Measurements from ENCODE around the gene TMEM164. TPM values are rescaled to one million over a fixed set of nuclear protein-coding genes. Genes with fewer than 3 reads are reported as not detected.

TMEM164 gene
- total RNA-seq, 1 donor from 2014 or later: 84.6 TPM

DNA sequence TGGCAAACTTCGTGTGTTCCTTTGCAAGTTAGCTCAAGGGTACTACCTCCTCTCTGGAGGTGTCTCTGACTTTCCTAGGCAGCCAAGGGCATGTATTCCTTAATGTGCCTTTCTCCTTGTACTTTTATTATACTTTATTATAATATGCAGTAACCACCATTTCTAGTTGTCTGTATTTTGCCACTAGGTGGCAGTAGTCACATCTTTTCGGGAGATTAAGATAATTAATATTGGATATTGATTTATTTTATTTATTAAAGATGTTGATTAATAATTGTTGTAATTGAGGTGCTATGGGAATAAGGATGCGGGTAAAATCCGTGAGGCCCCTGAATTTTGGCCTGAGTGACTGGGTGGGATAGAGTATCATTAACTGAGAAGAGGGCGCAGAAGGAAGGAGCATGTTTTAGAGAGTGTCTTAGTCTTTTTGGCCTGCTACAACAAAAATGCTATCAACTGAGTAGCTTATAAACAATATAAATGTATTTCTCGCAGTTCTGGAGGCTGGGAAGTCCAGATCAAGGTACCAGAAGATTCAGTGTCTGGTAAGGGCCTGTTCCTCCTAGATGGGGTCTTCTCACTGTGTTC lies 153.3 kb downstream of the TMEM164 start:
- ATAC-seq: no peak
- intact Hi-C loops (cut with DNase I): loop anchor here (10.0 kb wide), 1 partner anchor 259 kb away; no protein-coding TSS in a partner anchor
- Histone ChIP-seq H3K27me3 (no peaks in the 10 kb centered on the region), H3K9me3 (no peaks in the 10 kb centered on the region), H3K4me3 (no peak overlapping the region), H3K36me3 (no peaks in the 10 kb centered on the region), H3K27ac (no peak overlapping the region), H3K4me1 (no peaks in the 10 kb centered on the region)
- peak; percentile 50 for TF ChIP-seq CTCF (IDR thresholded peaks at IDR 0.05)
- DNase-seq: no peak

DNA sequence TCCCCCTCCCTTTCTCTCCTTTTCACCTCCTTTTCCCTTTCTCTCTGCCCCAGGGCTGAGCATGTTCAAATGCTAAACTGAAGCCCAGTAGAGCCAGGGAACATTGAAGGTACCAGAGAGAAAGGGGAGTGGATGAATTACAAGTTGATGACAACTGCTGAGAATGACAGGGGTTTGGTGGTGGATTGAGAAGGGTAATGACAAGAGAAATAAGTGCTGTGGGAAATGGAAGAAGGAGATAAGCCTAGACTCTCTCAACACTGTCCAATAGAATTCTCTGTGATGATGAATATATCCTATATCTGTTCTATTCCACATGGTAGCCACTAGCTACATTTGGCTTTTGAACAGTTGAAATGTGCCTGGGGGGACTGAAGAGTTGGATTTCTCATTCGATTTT lies 154.5 kb downstream of the TMEM164 start:
- no peaks in the 10 kb centered on the region for H3K27me3 ChIP-seq
- ATAC-seq: no peak
- no peak overlapping the region for H3K27ac ChIP-seq
- H3K4me3 ChIP-seq: no peak overlapping the region
- no peaks in the 10 kb centered on the region for H3K36me3 ChIP-seq
- H3K9me3 ChIP-seq: no peaks in the 10 kb centered on the region
- TF ChIP-seq CTCF (IDR thresholded peaks at IDR 0.05): no peak
- DNase-seq: no peak
- intact Hi-C loops (cut with DNase I): loop anchor here (10.0 kb wide), 1 partner anchor 257 kb away; no protein-coding TSS in a partner anchor
- H3K4me1 ChIP-seq: no peaks in the 10 kb centered on the region

GRCh38 chrX:110159235-110159634 lies 156.3 kb downstream of the TMEM164 start:
- Histone ChIP-seq H3K27ac (no peak overlapping the region), H3K36me3 (no peaks in the 10 kb centered on the region), H3K4me3 (no peak overlapping the region), H3K9me3 (no peaks in the 10 kb centered on the region), H3K4me1 (no peaks in the 10 kb centered on the region), H3K27me3 (no peaks in the 10 kb centered on the region)
- ATAC-seq (no peak), DNase-seq (no peak)
- TF ChIP-seq CTCF (IDR thresholded peaks at IDR 0.05): no peak
- intact Hi-C loops (cut with DNase I): loop anchor here (10.0 kb wide), 1 partner anchor 256 kb away; no protein-coding TSS in a partner anchor

DNA sequence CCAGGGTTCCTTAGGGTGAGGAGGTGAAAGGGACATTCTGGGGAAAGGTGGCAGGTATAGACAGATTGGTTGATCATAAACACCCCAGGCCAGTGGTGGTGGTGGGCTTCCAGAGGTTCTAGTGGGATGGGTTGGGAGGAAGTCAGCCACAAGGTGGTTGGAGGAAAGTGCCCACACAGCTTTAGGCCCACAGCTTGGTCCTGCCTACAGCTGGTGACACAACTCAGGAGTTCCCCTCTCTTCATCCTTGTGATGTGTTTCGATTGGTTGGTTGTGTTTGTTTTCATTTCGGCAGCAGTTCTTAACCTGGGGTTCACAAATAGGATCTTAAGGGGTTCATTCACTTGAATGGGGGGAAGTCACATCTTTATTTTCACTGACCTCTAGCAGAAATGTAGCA lies 157.0 kb downstream of the TMEM164 start:
- no peak for TF ChIP-seq CTCF (IDR thresholded peaks at IDR 0.05)
- ATAC-seq: no peak
- Histone ChIP-seq H3K27ac (no peak overlapping the region), H3K4me1 (no peaks in the 10 kb centered on the region), H3K9me3 (no peaks in the 10 kb centered on the region), H3K36me3 (no peaks in the 10 kb centered on the region), H3K4me3 (no peak overlapping the region), H3K27me3 (no peaks in the 10 kb centered on the region)
- intact Hi-C loops (cut with DNase I): loop anchor here (10.0 kb wide), 1 partner anchor 255 kb away; no protein-coding TSS in a partner anchor
- no peak for DNase-seq

DNA sequence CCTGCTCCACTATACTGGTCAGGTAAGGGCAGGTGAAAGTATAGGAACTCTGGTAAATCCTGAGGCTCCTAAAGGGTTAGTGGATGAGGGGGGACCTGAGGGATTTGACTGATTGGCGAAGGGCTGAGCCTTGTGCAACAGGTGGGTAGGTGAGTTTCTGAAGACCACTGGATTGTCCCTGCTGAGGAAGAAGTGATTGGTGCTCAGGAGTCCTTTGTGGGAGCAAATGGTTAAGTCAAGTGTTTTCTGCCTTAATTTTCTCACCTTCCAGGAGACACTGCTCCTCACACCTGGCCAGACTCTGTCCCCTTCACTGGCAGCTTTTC lies 158.4 kb downstream of the TMEM164 start:
- DNase-seq (no peak), ATAC-seq (no peak)
- no peaks in the 10 kb centered on the region for H3K4me1 ChIP-seq
- no peaks in the 10 kb centered on the region for H3K36me3 ChIP-seq
- H3K27ac ChIP-seq: no peak overlapping the region
- no peaks in the 10 kb centered on the region for H3K9me3 ChIP-seq
- intact Hi-C loops (cut with DNase I): no loop called here
- no peaks in the 10 kb centered on the region for H3K27me3 ChIP-seq
- no peak for TF ChIP-seq CTCF (IDR thresholded peaks at IDR 0.05)
- no peak overlapping the region for H3K4me3 ChIP-seq

- H3K27me3 ChIP-seq: no peaks in the 10 kb centered on the region
- ATAC-seq (no peak), DNase-seq (no peak)
- no peak overlapping the region for H3K27ac ChIP-seq
- no peak overlapping the region for H3K4me3 ChIP-seq
- no peaks in the 10 kb centered on the region for H3K9me3 ChIP-seq
- H3K4me1 ChIP-seq: no peaks in the 10 kb centered on the region
- intact Hi-C loops (cut with DNase I): no loop called here
- no peak for TF ChIP-seq CTCF (IDR thresholded peaks at IDR 0.05)
- no peaks in the 10 kb centered on the region for H3K36me3 ChIP-seq
Measured at GRCh38 chrX:110162131-110162530, 159.2 kb downstream of the TMEM164 start.
